ENCODE data around the gene USH2A.

Gene USH2A

DNA sequence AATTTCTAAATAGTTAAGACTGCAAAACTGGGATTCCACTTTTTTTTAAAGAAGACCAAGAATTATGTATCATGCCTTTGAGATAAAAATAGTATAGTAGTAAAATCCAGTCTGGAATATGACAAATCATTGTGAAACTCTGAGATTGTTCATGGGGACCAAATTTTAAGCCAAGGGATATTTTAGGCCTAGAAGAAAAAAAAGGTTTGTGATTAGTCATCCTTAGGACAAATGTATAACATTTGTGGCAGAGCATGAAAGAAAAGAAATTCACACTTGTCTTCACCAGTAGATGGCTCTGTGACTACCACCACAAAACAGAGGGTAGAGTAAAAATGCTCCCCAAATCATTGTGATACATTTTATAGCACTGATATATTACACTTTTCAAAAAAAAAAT, 630.1 kb downstream of the USH2A start:
- DNase-seq (ENCODE audit: low read depth, low spot score): no peak

DNA sequence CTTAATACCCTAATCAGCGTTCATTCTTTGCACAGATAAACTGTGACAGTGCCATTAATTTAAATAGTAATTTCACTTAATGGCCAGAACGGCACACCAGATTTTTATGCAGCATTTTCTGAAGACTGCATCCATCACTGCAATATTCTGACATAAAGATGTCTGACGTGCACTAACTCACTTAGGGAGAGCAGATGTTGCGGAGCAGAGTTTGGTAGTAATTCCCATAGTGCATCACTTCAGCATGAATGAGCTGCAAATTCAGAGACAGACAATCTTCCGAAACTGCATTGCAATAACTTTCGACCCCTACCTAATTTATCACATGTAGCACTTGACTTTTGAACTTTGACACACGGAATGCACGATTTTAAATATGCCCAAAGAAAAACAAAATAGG, 630.8 kb downstream of the USH2A start:
- no peak for DNase-seq (ENCODE audit: low read depth, low spot score)

DNA sequence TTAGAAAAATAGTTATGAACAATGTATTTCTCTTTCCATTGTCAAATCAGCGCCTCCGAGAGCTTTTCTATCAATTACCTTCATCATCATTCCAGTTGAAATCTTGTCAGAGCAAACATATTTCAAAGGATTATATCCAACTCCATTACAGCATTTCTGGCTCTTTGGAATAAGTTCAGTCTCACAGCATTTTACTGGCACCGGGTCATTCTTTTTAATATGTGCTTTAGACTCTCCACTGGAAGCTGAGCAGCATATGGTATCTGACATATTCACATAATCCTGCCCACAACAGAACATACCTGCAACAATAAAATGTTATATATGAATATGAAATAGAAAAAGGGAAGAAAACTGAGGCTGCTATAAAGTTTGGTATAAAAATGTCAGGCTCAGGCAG, 633.3 kb downstream of the USH2A start:
- no peak for DNase-seq (ENCODE audit: low read depth, low spot score)

DNA sequence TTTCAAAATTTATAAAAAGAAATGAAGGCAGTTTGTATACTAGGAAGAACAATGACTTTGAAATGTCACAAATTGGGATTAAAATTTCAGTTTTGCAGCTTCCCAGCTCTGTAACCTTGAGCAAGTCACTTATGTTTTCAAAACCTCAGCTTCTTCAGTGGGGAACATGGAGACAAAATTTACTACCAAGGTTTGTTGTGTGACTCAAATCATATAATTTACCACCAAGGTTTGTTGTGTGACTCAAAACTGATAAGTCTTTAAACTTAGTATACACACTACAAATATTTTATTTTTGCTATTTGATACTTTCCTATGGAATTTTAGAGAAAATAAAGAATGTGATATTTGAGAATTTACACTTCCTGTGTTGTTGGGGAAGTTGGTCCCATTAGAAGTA, 636.3 kb downstream of the USH2A start:
- no peak for DNase-seq (ENCODE audit: low read depth, low spot score)

DNA sequence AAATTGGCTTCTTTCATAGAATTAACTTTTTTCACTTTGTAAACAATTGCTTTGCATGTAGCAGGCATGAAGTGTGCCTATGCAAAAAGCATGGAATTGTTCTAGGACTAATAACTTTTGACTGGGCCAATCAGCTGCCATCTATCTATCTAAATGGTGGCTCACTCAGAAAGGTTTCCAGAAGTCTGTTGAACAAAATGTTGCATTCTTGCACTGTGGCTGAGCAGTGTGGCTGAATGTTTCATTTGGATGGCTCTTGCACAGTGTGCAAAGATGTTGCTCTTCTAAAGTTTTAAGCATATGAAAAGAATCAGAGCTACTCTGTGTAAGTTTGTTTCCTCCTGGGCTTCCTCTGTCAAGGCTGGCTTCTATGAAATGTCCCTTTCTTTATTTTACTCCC, 642.6 kb downstream of the USH2A start:
- no peak for DNase-seq (ENCODE audit: low read depth, low spot score)

DNA sequence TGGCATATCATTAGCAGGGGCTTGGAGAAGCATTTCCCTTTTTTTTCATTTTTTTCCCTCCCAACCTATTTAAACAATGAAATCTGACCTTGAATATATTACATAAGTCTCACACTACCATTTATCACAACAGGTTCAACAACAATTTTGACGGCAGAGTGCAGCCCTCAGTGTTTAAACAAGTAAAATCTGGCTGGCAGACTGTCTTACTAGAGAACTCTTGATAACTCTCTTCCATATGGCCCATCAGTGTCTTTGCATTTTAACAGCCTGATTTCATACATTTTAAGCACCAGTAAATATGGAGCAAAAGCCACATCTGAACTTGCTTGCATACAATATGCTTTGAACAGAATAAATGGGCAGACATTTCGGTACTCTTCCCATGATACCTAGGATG, 643.1 kb downstream of the USH2A start:
- no peak for DNase-seq (ENCODE audit: low read depth, low spot score)

DNA sequence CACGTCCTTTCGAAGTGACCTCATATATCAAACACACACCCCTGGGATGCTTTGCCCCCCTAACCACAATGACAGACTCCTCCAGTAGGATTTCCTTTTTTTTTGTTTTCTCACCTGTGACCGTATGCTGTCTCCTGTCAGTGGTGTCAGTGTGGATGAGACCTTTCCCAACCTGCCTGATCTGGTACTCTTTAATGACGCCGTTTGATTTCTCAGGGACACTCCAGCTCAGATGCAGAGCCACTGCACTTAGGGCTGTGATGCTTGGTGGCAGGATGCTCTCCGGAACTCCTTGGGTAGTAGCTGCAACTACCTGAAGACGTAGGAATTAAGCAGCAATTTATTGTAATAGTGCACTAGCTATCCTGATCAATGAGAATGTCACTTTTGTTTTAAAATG, 643.5 kb downstream of the USH2A start:
- no peak for DNase-seq (ENCODE audit: low read depth, low spot score)

DNA sequence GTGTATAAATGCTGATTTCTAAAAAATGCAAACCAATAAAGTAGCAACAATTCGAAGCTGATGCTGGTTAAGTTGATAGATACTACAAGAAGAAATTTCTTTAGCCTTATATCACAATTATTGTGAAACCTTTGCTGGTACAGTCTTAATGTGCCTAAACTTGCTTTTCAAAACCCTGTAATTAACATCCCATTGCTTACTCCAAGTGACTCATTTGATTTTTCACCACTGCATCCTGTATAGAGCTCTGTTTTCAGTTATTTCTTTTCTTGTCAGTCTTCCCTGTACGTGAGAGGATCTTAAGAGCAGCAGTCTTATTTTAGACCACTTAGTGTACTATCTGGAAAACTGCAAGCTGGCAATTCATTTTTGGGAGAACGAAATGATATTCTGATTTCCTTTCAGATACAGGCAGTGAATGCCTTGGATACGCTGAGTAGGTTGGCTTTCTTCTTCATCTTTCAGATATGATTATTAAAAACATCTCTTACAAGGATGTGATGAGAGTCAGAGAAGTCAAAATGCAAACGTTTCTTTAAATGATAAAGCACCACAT, 645.8 kb downstream of the USH2A start:
- no peak for DNase-seq (ENCODE audit: low read depth, low spot score)

DNA sequence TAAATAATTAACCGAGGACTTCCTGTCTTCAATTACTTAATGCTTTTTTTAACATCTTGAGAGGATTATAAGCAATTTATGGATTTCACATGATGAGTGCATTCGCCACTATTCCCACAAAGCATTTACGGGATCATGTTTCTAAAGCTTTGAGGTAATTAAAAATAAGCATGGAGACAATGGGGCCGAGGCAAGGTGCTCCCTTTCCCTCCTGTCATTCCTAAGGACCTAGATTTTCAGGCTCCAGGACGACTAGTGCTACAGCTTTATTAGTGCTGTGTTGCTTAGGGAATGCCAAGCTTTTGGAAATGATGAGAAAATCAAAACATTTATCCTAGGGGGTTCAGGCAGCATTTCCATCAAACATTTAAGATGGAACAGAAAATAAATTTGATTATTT, 646.9 kb downstream of the USH2A start:
- DNase-seq (ENCODE audit: low read depth, low spot score): no peak

DNA sequence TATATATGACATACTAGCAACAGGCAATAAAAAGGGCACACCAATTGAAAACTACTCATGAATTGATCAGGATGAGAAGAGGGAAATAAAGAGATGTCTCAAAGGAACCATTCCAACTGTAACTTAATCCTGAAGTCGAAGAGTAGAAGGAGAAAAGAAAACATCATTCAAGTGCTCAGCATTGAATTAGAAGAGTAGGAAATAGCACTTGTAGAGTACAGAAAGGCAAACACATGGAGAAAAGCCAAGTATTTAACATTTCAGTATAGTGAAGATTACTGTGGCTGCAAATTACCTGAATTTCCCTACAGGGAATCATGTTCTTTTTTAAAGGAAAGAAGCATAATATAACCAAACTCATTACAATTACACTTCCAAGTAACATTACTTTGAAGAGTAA, 651.1 kb downstream of the USH2A start:
- DNase-seq (ENCODE audit: low read depth, low spot score): no peak

DNA sequence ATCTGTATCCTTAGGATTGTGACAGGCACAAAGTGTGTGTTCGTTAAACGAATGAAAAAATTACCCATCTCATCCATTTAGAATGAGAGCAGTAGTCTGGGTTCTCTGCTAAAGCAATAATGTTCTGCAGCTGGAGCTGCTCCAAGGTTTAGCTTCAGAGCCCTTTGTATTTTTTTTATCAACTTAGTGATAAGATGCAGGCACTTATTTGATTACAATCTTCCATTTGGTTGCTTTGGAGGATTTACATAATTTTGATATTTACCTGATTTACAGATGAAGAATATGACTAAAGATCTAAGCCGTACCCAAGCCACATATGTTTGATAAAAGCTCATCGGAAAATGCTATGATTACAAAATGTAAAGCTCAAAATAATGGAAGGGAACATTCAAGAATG, 654.9 kb downstream of the USH2A start:
- no peak for DNase-seq (ENCODE audit: low read depth, low spot score)

DNA sequence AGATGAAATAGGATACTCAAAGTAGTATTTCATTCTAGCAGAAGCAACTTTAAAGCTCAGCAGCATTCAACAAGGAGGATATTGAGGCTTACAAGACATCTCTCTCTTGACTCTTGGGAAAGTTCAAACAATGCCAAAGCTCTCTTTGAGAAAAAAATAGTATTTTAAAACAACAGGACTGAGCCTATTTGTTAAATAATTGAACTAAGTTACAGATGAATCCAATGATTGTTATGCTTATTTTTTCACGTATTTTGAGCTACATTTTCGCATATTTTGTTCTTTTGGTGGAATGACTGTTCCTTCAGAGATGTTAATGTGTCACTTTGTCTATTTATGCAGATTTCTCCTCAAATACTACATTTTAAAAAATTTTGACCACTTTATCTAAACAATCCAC, 655.5 kb downstream of the USH2A start:
- no peak for DNase-seq (ENCODE audit: low read depth, low spot score)

DNA sequence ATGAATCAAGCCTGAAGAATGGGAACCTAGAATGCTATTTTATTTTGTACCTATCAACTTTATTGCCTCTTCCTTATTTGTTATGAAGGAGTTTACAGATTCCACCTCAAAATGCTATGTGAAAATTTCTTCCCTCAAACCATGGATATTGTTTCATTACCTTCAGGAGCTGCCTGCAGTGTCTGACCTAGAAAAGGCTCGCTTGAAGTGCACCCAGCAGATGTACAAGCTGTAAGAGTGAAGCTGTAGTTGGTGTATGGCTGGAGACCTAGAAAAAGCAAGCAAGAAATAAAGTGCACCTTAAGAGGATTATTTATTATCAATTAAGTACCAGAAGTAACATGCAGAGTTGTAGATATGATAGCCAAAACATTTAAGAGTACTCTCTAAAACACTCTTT, 656.7 kb downstream of the USH2A start:
- DNase-seq (ENCODE audit: low read depth, low spot score): no peak

DNA sequence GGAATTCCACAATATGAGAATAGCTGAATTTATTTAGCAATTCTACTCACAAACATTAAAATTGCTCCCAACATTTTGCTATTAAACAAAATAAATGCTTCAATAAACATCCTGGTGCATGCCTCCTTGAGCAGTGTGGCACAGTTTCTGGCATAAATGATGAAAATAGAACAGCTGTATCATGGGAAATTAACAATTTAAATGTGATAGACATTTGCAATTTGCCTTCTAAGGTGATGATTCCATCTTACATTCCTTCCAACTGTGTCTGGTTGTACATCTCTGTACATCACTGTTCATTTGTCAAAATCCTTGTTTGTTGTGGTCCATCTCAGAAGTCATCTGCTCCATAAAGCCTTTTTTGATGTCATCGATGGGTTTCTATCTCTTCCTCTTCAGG, 657.4 kb downstream of the USH2A start:
- no peak for DNase-seq (ENCODE audit: low read depth, low spot score)

DNA sequence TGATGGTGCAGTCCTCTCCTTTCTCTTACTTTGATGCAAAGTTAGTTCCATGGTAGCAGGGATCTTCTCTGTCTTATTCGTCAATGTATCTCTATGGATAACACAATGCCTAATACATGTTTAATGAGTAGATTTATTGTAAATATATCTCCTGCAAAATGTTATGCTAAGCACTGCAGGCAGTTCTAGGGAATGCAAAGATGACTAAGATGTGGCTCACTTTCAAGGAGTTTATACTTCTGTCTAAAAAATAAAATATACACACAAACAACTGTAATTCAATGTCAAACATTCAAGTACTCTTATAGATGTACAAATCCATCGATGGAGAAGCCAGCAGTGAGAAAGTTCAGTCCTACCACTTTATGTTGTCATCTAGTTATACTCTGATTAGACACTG, 661.8 kb downstream of the USH2A start:
- no peak for DNase-seq (ENCODE audit: low read depth, low spot score)

DNA sequence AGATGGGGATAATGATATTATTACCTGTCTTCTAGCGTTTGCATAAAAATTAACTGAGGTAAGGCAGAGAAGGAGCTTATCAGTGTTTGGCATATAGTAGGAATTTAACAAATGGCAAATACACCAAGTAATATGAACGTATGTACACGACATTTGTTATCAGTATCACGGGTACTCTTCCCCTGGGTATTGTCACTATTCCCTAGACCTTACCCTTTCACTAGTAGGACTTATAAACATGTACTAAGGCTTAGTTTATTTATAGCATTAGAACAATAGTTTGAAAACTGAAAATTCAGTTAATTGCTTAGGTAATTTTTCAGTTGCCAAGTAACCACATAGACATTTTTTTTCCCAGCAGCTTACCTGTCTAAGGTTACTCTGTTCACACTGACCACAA, 669.1 kb downstream of the USH2A start:
- DNase-seq (ENCODE audit: low read depth, low spot score): no peak

DNA sequence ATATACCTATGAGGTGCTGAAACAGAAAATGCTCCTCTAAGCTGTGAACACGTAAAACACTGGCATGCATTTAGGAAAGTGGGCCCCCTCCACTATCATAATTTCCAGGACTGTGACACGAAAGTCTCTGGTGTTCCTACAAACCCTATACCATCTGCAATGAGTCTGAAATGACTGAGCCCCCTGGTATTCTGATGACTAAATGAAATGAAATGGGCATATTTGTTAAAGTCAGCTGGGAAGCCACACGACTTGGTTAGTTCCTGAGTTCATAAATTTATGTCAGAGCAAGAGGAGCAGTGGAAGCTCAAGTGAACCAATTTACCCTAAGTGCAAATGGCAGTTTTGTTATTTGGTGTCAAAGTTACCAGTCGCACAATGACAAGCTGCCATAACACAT, 673.8 kb downstream of the USH2A start:
- no peak for DNase-seq (ENCODE audit: low read depth, low spot score)

DNA sequence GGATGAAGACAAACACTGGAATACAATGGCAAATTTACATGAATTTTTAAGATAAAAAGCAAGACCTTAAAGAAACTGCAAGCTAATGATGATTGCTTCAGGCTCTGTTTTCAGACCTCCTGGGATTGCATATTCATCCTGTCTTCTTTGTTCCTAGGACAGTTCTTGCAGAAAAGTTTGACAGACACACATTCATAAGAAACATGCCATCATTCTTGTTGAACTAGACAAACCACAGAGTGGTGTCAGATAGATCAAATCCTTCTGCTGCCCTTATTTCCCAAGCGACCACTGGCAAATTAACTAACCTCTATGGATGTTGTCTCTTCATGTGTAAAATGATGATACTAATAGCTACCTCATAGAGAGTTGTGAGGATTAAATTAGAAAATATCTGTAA, 674.8 kb downstream of the USH2A start:
- DNase-seq (ENCODE audit: low read depth, low spot score): no peak

DNA sequence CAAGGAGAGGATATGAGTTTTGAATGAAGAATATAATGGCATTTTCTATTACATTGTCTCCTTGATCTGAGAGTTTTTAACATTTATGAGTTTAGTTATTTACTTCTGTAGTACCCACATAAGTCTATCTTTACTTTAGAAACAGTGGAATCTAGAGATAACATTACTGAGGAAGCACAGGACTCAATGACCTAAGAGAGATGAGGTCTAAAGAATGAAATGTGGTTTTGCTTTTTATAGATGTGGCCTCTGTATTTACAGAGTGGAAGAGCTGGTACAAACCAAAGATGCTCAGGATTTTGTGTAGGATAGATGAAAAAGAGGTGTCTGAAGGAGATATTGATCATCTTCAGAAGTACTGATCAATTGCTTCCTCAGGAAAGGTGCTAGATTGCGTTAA, 678.8 kb downstream of the USH2A start:
- no peak for DNase-seq (ENCODE audit: low read depth, low spot score)

DNA sequence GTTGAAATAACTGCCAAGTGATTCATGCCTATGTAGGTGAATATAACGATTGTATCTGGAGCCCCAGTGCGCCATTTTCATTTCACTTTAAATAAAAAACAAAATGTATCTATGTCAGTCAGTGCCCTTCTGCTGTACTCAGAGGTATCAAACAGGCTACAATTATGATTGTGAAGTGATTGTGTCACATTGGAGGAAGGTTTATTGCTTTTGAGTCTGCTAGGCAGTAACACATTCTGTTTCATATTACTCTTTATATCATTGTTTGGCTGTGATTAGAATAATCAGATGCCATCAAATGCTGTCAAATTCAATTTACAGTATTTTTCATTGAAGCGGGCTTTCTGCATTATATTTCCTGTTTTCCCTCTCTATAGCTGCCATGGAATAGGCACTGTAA, 684.2 kb downstream of the USH2A start:
- DNase-seq (ENCODE audit: low read depth, low spot score): no peak

DNA sequence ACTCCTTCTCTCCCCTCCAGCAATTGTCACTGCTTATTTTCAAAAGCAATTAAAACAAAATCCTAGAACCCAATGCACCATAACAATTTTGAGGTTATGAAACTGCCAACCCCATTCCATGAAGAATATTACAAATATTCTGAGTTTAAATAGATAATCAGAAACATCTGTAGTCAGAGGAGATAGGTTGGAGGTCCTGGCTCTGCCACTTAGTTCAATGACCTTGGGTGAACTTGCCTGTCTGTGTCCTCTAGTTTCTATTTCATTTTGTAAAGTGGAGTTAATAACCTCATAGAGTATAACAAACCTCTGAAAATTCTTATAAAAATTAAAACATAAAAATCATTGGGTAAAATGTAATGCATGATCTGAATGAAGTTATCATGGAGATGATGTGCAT, 691.5 kb downstream of the USH2A start:
- DNase-seq (ENCODE audit: low read depth, low spot score): no peak

DNA sequence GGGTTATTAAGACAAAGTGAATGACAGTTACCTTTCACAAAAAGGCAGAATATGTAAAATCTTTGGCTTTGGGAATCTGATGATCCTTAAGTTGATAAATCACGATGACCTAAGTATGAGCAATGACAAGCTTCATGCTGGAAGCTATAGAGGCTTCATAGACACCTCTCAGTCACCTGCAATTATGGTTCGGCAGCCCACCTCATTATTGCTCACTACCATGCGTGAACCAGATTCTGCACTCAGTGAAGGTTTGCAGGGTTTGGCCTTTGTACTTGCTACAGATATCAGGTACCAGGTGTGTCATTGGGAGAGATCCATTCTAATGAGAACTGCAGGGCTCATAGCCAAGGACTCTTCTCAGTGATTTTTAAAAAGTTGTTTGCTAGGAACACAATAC, 692.6 kb downstream of the USH2A start:
- no peak for DNase-seq (ENCODE audit: low read depth, low spot score)

DNA sequence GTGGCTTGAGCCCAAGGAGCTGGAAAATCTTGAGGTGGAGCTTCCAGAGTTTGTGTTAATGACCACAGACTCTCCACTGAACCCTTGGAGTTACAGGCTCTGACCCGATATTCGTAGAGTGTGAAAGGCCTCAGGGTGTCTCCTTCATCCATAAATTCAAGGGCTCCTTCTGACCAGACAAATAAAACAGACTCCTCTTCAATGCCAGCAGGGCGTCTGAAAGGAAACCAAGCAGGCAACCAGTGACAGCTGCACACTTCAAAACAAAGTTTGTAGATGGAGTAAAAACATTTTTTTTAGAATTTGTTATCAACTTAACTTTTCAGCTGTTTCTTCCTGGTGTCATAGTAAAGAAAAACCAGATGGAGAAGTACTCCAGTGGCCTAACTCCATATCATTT, 695.1 kb downstream of the USH2A start:
- no peak for DNase-seq (ENCODE audit: low read depth, low spot score)

DNA sequence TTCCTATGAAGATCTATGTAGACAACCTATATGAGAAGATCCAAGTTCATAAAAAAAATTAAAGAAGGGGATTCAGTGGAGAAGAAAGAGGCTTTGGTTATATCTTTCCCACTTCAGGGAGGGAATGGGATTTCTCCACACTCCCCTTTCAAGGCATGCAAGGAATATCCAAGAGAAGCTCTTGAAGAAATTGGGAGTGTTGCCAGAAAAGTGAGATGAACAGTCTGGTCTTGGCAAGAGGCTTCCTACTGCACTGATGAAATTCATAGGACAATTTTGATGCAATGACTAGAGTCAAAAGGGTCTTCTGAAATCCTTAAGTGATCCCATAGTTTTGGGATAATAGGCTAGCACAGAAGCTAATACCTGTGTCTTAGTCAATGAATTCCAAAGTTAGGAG, 703.1 kb downstream of the USH2A start:
- no peak for DNase-seq (ENCODE audit: low read depth, low spot score)

DNA sequence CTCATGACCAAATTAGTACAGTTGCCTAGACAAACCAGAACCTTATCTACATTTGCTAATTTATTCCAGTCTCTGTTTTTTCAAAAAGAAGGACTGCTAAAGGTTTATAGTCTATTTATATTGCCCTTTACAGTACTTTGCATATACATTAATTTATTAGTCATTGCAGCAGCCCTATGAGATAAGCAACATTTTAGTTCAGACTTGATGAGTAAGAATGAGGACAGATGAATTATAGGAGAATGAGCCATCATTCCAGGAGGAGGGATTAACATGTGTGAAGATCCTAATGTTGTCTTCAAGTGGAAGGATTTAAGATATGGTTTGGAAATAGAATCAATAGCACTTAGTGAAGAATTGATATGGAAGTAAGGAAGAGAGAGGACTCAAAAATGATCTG, 703.7 kb downstream of the USH2A start:
- DNase-seq (ENCODE audit: low read depth, low spot score): no peak

Data from ELF-1 (cell line).